COLO668 (cell line): ENCODE results near the gene MYO1E.
A peak's percentile ranks its signal among the peaks of the same experiment; 100 is the strongest.
"Not testable (repeated sequence)": the region's sequence is repeated elsewhere in the genome, so short reads cannot be mapped to it uniquely, and the experiment has no call there.

ENCODE experiments used
- DNase-seq: peaks from one replicate; lab custom pipeline; 2025; ENCODE audit not compliant: unreplicated experiment; lab: John Stamatoyannopoulos, UW

The MYO1E gene

GRCh38 chr15:59372352-59373211, at the start of gene MYO1E:
Gene MYO1E, minus strand, starts transcription at chr15:59372871. Its CDS starts 371 bp downstream, at chr15:59372500.
- DNase-seq = peak; percentile 79

GRCh38 chr15:59420986-59421618, 48.4 kb upstream of the MYO1E start:
- DNase-seq = no peak

- DNase-seq = no peak
These were observed 47.4 kb upstream of the MYO1E start for GRCh38 chr15:59420108-59420507.

- no peak for DNase-seq
These were observed 46.5 kb upstream of the MYO1E start for GRCh38 chr15:59419170-59419569.

- DNase-seq = no peak
These were observed 44.1 kb upstream of the MYO1E start for GRCh38 chr15:59416816-59417215.

- no peak for DNase-seq
These were observed 40.9 kb upstream of the MYO1E start for GRCh38 chr15:59413577-59413976.

GRCh38 chr15:59410391-59410896, 37.8 kb upstream of the MYO1E start:
- DNase-seq = no peak

GRCh38 chr15:59407946-59408345, 35.3 kb upstream of the MYO1E start:
- DNase-seq = no peak

GRCh38 chr15:59406446-59406845, 33.8 kb upstream of the MYO1E start:
- DNase-seq = no peak

- DNase-seq = no peak
These were observed 32.4 kb upstream of the MYO1E start for GRCh38 chr15:59405079-59405478.

- DNase-seq = peak; percentile 62
These were observed 29.3 kb upstream of the MYO1E start for GRCh38 chr15:59401824-59402569.

GRCh38 chr15:59401051-59401823, 28.6 kb upstream of the MYO1E start:
- not testable (repeated sequence) for DNase-seq

- DNase-seq = no peak
These were observed 27.6 kb upstream of the MYO1E start for GRCh38 chr15:59400103-59400813.

GRCh38 chr15:59399465-59400102, 26.9 kb upstream of the MYO1E start:
- no peak for DNase-seq

- no peak for DNase-seq
These were observed 25.5 kb upstream of the MYO1E start for GRCh38 chr15:59398220-59398619.

GRCh38 chr15:59396679-59397078, 24.0 kb upstream of the MYO1E start:
- DNase-seq = no peak

GRCh38 chr15:59396211-59396610, 23.5 kb upstream of the MYO1E start:
- DNase-seq = no peak

GRCh38 chr15:59394166-59394661, 21.5 kb upstream of the MYO1E start:
- DNase-seq = no peak

- DNase-seq = no peak
These were observed 19.6 kb upstream of the MYO1E start for GRCh38 chr15:59392299-59392698.
